Calu3 (cell line): Measurements from ENCODE around the gene PCDHGA6. TPM values are rescaled to one million over a fixed set of nuclear protein-coding genes. Genes with fewer than 3 reads are reported as not detected.
"Not testable (repeated sequence)": the region's sequence is repeated elsewhere in the genome, so short reads cannot be mapped to it uniquely, and the experiment has no call there.

Experiments
- BruUV-seq: library from RNA; stranded (reverse); fragments of 400-500 nt; replicated peaks from 2 replicates; lab custom pipeline; 2021; lab: Mats Ljungman, UMichigan
- CTCF ChIA-PET: fragments of 300-600 bp; sonication (Branson Sonifier 250); formaldehyde crosslinking; loops from one replicate; lab custom pipeline; 2022; ENCODE audit warnings: antibody characterized with exemption; lab: Charles Lee
- DNase-seq: peaks from one replicate; pipeline ENCODE4 v3.0.0; 2022
- H3K27ac Mint-ChIP-seq: one replicate; pipeline ENCODE4 v1.8.0; 2022; ENCODE audit warnings: mixed read lengths; ENCODE audit not compliant: unreplicated experiment
- H3K27me3 Mint-ChIP-seq: one replicate; pipeline ENCODE4 v1.8.0; 2022; ENCODE audit warnings: mixed read lengths; ENCODE audit not compliant: unreplicated experiment
- H3K36me3 Mint-ChIP-seq: one replicate; pipeline ENCODE4 v1.8.0; 2022; ENCODE audit warnings: mild to moderate bottlenecking, moderate library complexity, mixed read lengths; ENCODE audit not compliant: insufficient read depth, unreplicated experiment
- H3K4me1 Mint-ChIP-seq: one replicate; pipeline ENCODE4 v1.8.0; 2022; ENCODE audit warnings: mild to moderate bottlenecking, low read depth, mixed read lengths; ENCODE audit not compliant: unreplicated experiment
- H3K4me3 Mint-ChIP-seq: one replicate; pipeline ENCODE4 v1.8.0; 2022; ENCODE audit warnings: mild to moderate bottlenecking, low read depth, moderate library complexity, mixed read lengths; ENCODE audit not compliant: unreplicated experiment
- H3K9me3 Mint-ChIP-seq: one replicate; pipeline ENCODE4 v1.8.0; 2022; ENCODE audit warnings: low read depth, mixed read lengths; ENCODE audit not compliant: unreplicated experiment
- CTCF ChIP-seq: fragments of 200-600 bp; IDR thresholded peaks from one replicate; pipeline ENCODE4 v1.8.0; 2022; ENCODE audit warnings: antibody characterized with exemption; ENCODE audit not compliant: unreplicated experiment
- intact Hi-C: fragments of 100-400 bp; cut with micrococcal nuclease; formaldehyde crosslinking; loops from one replicate; pipeline ENCODE4 v1.10.0; 2022; ENCODE audit not compliant: unreplicated experiment
- total RNA-seq: library from RNA; stranded (reverse); gene quantifications from 2 replicates; pipeline ENCODE4 v1.2.3, GENCODE V29; 2022

PCDHGA6 gene
- total RNA-seq, 1 experiment from 2014 or later = 0.80 TPM

- DNase-seq = no peak
- no peak for TF ChIP-seq CTCF
- CTCF ChIA-PET = no interaction called here
- H3K27ac Mint-ChIP-seq = no peak within 1 kb of the TSS
- no peaks in the 10 kb centered on the region for H3K27me3 Mint-ChIP-seq
- intact Hi-C loops = no loop called here
- no TSS peak for BruUV-seq
- peaks cover 4% of the 10 kb centered on the region for H3K36me3 Mint-ChIP-seq
- peaks cover 5% of the 10 kb centered on the region for H3K9me3 Mint-ChIP-seq
- no peaks in the 10 kb centered on the region for H3K4me1 Mint-ChIP-seq
- H3K4me3 Mint-ChIP-seq = peak within 1 kb of the TSS; percentile 55
These were observed 9.0 kb downstream of the PCDHGA6 start, which contains the start of gene PCDHGA7 for GRCh38 chr5:141382469-141383294. Gene PCDHGA7, plus strand, starts transcription at chr5:141382742. Its CDS starts 158 bp downstream, at chr5:141382900.

- Mint-ChIP-seq H3K27me3 (no peaks in the 10 kb centered on the region), H3K27ac (no peak overlapping the region), H3K9me3 (peaks cover 5% of the 10 kb centered on the region), H3K4me3 (no peak overlapping the region), H3K4me1 (no peaks in the 10 kb centered on the region), H3K36me3 (peaks cover 4% of the 10 kb centered on the region)
- intact Hi-C loops = no loop called here
- BruUV-seq = no TSS peak
- no peak for DNase-seq
- TF ChIP-seq CTCF = no peak
- CTCF ChIA-PET = no interaction called here
These were observed 9.7 kb downstream of the PCDHGA6 start for GRCh38 chr5:141383345-141383744.

- Mint-ChIP-seq H3K27ac (no peak overlapping the region), H3K4me1 (no peaks in the 10 kb centered on the region), H3K27me3 (no peaks in the 10 kb centered on the region), H3K4me3 (no peak overlapping the region), H3K9me3 (peaks cover 12% of the 10 kb centered on the region), H3K36me3 (peaks cover 4% of the 10 kb centered on the region)
- CTCF ChIA-PET = no interaction called here
- no TSS peak for BruUV-seq
- TF ChIP-seq CTCF = no peak
- DNase-seq = no peak
- intact Hi-C loops = no loop called here
These were observed 11.0 kb downstream of the PCDHGA6 start for GRCh38 chr5:141384471-141385267.

DNA sequence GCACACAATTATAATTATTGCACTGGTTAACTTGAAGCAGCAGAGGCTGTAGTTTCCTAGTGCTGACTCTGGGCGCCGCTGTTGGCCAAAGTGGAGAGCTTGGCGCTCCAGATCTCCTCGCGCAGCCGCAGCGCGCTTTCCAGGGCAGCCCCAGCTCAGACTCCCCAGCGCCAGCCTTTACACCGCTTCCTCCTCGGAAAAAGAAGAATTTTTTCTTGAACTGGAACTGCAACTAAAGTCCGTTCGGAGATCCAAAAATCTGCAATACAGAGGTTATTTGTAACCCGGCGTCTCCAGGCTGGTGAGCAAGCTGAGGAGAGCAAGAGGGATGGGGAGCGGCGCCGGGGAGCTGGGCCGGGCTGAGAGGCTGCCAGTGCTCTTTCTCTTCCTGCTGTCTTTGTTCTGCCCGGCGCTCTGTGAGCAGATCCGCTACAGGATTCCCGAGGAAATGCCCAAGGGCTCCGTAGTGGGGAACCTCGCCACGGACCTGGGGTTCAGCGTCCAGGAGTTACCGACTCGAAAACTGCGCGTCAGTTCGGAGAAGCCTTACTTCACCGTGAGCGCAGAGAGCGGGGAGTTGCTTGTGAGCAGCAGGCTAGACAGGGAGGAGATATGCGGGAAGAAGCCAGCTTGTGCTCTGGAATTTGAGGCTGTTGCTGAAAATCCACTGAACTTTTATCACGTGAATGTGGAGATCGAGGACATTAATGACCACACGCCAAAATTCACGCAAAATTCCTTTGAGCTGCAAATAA, 14.0 kb downstream of the PCDHGA6 start, which contains the start of gene PCDHGB4:
PCDHGB4 (plus strand) TSS at position 142 of the 755 bp plus-strand sequence; CDS start at position 329, 187 bp downstream.
- intact Hi-C loops, H3K4me1 Mint-ChIP-seq, H3K36me3 Mint-ChIP-seq, H3K27ac Mint-ChIP-seq, BruUV-seq, H3K27me3 Mint-ChIP-seq: not testable (repeated sequence)
- peaks cover 16% of the 10 kb centered on the region for H3K9me3 Mint-ChIP-seq
- CTCF ChIA-PET = interaction anchor here (0.6 to 1.1 kb wide), 2 partner anchors 177 to 204 kb away, joined by 5 to 6 read pairs; no protein-coding TSS in a partner anchor
- TF ChIP-seq CTCF = peak; percentile 14
- peak within 1 kb of the TSS; percentile 64 for H3K4me3 Mint-ChIP-seq
- peak; percentile 54 for DNase-seq
